CD8-positive, alpha-beta memory T cell (primary cell): ENCODE measurements around the gene ADORA1. TPM values are rescaled to one million over a fixed set of nuclear protein-coding genes. Genes with fewer than 3 reads are reported as not detected.

Source experiments
- CTCF ChIA-PET: fragments of 350-600 bp; sonication (Branson Sonifier 250); formaldehyde crosslinking; loops from one replicate; lab custom pipeline; 2021; ENCODE audit warnings: antibody characterized with exemption; lab: Charles Lee
- POLR2A ChIA-PET: fragments of 350-600 bp; sonication (Branson Sonifier 250); formaldehyde crosslinking; loops from one replicate; lab custom pipeline; 2021; ENCODE audit warnings: antibody characterized with exemption; lab: Charles Lee
- DNase-seq, 5 donors: peaks; one replicate each; pipeline versions ENCODE4 v3.0.0 to v3.0.0-alpha.2; 2020 to 2022; ENCODE audit warnings: mixed read lengths in 1 of 5
- H3K27ac ChIP-seq: one replicate; pipeline ENCODE4 v1.7.0; 2013; ENCODE audit warnings: low read depth, mild to moderate bottlenecking, low read length, moderate library complexity
- H3K27me3 ChIP-seq: 2 replicates; pipeline ENCODE4 v1.7.0; 2013; ENCODE audit warnings: low read length, mild to moderate bottlenecking; ENCODE audit not compliant: insufficient read depth, poor library complexity, severe bottlenecking
- H3K36me3 ChIP-seq: 2 replicates; pipeline ENCODE4 v1.7.0; 2013; ENCODE audit warnings: mild to moderate bottlenecking, low read length, moderate library complexity; ENCODE audit not compliant: insufficient read depth
- H3K4me1 ChIP-seq: 2 replicates; pipeline ENCODE4 v1.7.0; 2013; ENCODE audit warnings: mild to moderate bottlenecking, low read length, moderate library complexity; ENCODE audit not compliant: insufficient read depth
- H3K4me3 ChIP-seq: 2 replicates; pipeline ENCODE4 v1.7.0; 2013; ENCODE audit warnings: mild to moderate bottlenecking, low read length
- H3K9me3 ChIP-seq: 2 replicates; pipeline ENCODE4 v1.7.0; 2013; ENCODE audit warnings: mild to moderate bottlenecking, low read length
- H3K27ac Mint-ChIP-seq, 8 donors: one replicate each; pipeline ENCODE4 v1.8.0; 2020 to 2021; ENCODE audit warnings: mixed read lengths in 8 of 8, mild to moderate bottlenecking in 6 of 8, inconsistent platforms in 3 of 8, moderate library complexity in 3 of 8
- H3K27me3 Mint-ChIP-seq, 2 donors: one replicate each; pipeline ENCODE4 v1.8.0; 2020 to 2021; ENCODE audit warnings: mixed read lengths in 2 of 2, mild to moderate bottlenecking in 1 of 2, moderate library complexity in 1 of 2
- H3K36me3 Mint-ChIP-seq, 3 donors: one replicate each; pipeline ENCODE4 v1.8.0; 2020 to 2021; ENCODE audit warnings: mixed read lengths in 3 of 3, inconsistent platforms in 1 of 3, mild to moderate bottlenecking in 1 of 3
- H3K4me1 Mint-ChIP-seq, 3 donors: one replicate each; pipeline ENCODE4 v1.8.0; 2020 to 2021; ENCODE audit warnings: mixed read lengths in 3 of 3, inconsistent platforms in 1 of 3, mild to moderate bottlenecking in 1 of 3
- H3K4me3 Mint-ChIP-seq, 7 donors: one replicate each; pipeline ENCODE4 v1.8.0; 2020 to 2021; ENCODE audit warnings: mixed read lengths in 7 of 7, mild to moderate bottlenecking in 6 of 7, moderate library complexity in 4 of 7, inconsistent platforms in 2 of 7
- H3K9me3 Mint-ChIP-seq, 5 donors: one replicate each; pipeline ENCODE4 v1.8.0; 2020 to 2022; ENCODE audit warnings: mixed read lengths in 5 of 5, mild to moderate bottlenecking in 3 of 5, moderate library complexity in 2 of 5, inconsistent platforms in 1 of 5
- polyA plus RNA-seq: library from polyadenylated mRNA; unstranded; fragments of 300-500 nt; fragmentation: Illumina TruSeq; gene quantifications from one replicate; pipeline ENCODE4 v1.2.3, GENCODE V29; 2021
- total RNA-seq, 2 experiments: library from RNA; stranded (reverse); gene quantifications; one replicate each; pipeline ENCODE4 v1.2.3, GENCODE V29; 2021

Gene ADORA1
- total and polyA plus RNA-seq, 3 experiments from 2014 or later, result not detected

DNA sequence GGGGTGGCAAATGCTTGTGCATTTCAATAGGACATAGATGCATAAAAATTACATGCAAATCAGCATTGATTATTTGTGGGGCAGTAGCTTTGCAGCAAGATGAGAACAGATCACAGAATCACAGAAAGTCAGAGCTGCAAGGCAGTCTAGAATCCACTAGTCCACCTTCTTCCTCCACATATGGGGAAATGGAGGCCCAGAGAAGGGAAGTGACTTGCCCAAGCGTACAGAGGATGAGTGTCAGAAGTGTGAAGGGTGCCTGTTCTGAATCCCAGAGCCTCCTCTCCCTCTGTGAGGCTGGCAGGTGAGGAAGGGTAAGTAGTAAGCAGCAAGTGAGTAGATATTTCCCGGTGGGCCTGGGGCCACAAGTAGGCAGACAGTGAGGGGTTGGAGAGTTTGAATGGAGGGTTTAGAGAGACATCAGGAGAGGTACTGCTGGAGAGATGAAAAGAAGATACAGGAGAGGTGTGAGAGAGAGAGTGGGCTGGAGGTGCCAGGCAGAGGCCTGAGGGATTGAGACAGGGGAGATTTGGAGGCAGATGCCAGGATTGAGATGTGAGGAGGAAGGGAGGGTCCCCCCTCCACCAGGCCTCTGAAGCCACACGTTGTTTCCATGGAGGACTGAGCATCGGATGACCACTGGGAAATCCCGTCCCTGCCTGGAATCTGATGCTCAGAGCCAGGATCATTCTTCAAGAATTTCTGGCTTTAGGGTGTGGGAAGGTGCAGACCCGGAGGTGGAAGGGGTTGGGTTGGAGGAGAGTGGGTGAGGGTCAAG, 36.9 kb upstream of the ADORA1 start:
- POLR2A ChIA-PET, result no interaction called here
- no peaks in the 10 kb centered on the region for H3K4me1 Mint-ChIP-seq
- H3K36me3 Mint-ChIP-seq, result peaks cover 0 to 7% (median 0%) of the 10 kb centered on the region in 3 donors
- CTCF ChIA-PET, result no interaction called here
- DNase-seq, result no peak
- Histone ChIP-seq H3K9me3 (peaks cover 6% of the 10 kb centered on the region), H3K4me1 (no peaks in the 10 kb centered on the region), H3K27me3 (peaks cover 5% of the 10 kb centered on the region), H3K36me3 (no peaks in the 10 kb centered on the region), H3K4me3 (no peak overlapping the region), H3K27ac (no peak overlapping the region)
- H3K9me3 Mint-ChIP-seq, result peaks cover 13 to 17% (median 17%) of the 10 kb centered on the region in 5 donors
- H3K27ac Mint-ChIP-seq, result no peak overlapping the region
- H3K27me3 Mint-ChIP-seq, result peaks cover 14 to 46% of the 10 kb centered on the region in 2 donors
- H3K4me3 Mint-ChIP-seq, result no peak overlapping the region

- Histone ChIP-seq H3K27me3 (peaks cover 5% of the 10 kb centered on the region), H3K4me3 (no peak overlapping the region), H3K36me3 (no peaks in the 10 kb centered on the region), H3K4me1 (no peaks in the 10 kb centered on the region), H3K27ac (no peak overlapping the region), H3K9me3 (peaks cover 6% of the 10 kb centered on the region)
- H3K4me3 Mint-ChIP-seq, result no peak overlapping the region
- H3K36me3 Mint-ChIP-seq, result peaks cover 0 to 9% (median 0%) of the 10 kb centered on the region in 3 donors
- H3K27me3 Mint-ChIP-seq, result peaks cover 14 to 51% of the 10 kb centered on the region in 2 donors
- H3K4me1 Mint-ChIP-seq, result no peaks in the 10 kb centered on the region
- POLR2A ChIA-PET, result no interaction called here
- H3K27ac Mint-ChIP-seq, result no peak overlapping the region
- DNase-seq, result no peak
- peaks cover 15 to 23% (median 22%) of the 10 kb centered on the region in 5 donors for H3K9me3 Mint-ChIP-seq
- CTCF ChIA-PET, result no interaction called here
These were observed 36.4 kb upstream of the ADORA1 start for GRCh38 chr1:203091199-203091477.

GRCh38 chr1:203091761-203092330, 35.7 kb upstream of the ADORA1 start:
- Histone ChIP-seq H3K9me3 (peaks cover 6% of the 10 kb centered on the region), H3K36me3 (no peaks in the 10 kb centered on the region), H3K27me3 (peaks cover 5% of the 10 kb centered on the region), H3K4me1 (no peaks in the 10 kb centered on the region), H3K27ac (no peak overlapping the region), H3K4me3 (no peak overlapping the region)
- ChIA-PET POLR2A (no interaction called here), CTCF (no interaction called here)
- peaks cover 16 to 27% (median 23%) of the 10 kb centered on the region in 5 donors for H3K9me3 Mint-ChIP-seq
- DNase-seq, result no peak
- H3K4me3 Mint-ChIP-seq, result no peak overlapping the region
- peaks cover 14 to 55% of the 10 kb centered on the region in 2 donors for H3K27me3 Mint-ChIP-seq
- peak overlapping the region in 1 of 8 donors; percentile 48 for H3K27ac Mint-ChIP-seq
- no peaks in the 10 kb centered on the region for H3K4me1 Mint-ChIP-seq
- peaks cover 0 to 9% (median 0%) of the 10 kb centered on the region in 3 donors for H3K36me3 Mint-ChIP-seq

DNA sequence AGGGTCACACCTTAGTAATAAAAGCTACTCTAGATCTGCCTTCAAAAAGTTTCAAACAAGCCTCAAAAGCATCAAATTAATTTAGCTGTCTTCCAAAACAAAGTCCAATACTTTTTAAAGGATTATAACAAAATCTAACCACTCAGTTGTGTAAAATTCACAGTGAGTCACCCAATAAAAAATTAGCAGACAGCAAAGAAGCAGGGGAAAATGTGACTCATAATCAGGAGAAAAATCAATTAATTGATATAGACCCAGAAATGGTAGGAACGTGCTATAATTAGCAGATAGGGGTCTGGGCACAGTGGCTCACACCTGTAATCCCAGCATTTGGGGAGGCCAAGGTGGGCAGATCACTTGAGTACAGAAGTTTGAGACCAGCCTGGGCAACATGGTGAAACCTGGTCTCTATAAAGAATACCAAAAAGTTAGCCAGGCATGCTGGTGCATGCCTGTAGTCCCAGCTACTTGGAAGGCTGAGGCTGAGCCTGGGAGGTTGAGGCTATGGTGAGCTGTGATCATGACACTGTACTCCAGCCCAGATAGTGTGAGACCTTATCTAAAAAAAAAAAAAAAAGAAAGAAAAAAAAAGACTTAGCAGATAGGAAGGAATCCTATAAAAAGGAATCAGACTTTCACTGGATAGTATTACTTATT, 33.6 kb upstream of the ADORA1 start:
- Histone ChIP-seq H3K4me3 (no peak overlapping the region), H3K9me3 (peaks cover 6% of the 10 kb centered on the region), H3K27me3 (peaks cover 5% of the 10 kb centered on the region), H3K27ac (no peak overlapping the region), H3K36me3 (no peaks in the 10 kb centered on the region), H3K4me1 (no peaks in the 10 kb centered on the region)
- ChIA-PET CTCF (interaction anchor here (1.4 kb wide), 1 partner anchor 10 kb away, joined by 3 read pairs; no protein-coding TSS in a partner anchor), POLR2A (no interaction called here)
- H3K4me3 Mint-ChIP-seq, result no peak overlapping the region
- H3K36me3 Mint-ChIP-seq, result peaks cover 0 to 9% (median 0%) of the 10 kb centered on the region in 3 donors
- H3K27me3 Mint-ChIP-seq, result peaks cover 17 to 44% of the 10 kb centered on the region in 2 donors
- peaks cover 19 to 30% (median 28%) of the 10 kb centered on the region in 5 donors for H3K9me3 Mint-ChIP-seq
- H3K4me1 Mint-ChIP-seq, result no peaks in the 10 kb centered on the region
- no peak overlapping the region for H3K27ac Mint-ChIP-seq
- no peak for DNase-seq

- Histone ChIP-seq H3K27me3 (peaks cover 5% of the 10 kb centered on the region), H3K27ac (no peak overlapping the region), H3K4me3 (no peak overlapping the region), H3K4me1 (no peaks in the 10 kb centered on the region), H3K36me3 (no peaks in the 10 kb centered on the region), H3K9me3 (peaks cover 6% of the 10 kb centered on the region)
- peaks cover 19 to 30% (median 28%) of the 10 kb centered on the region in 5 donors for H3K9me3 Mint-ChIP-seq
- H3K27ac Mint-ChIP-seq, result no peak overlapping the region
- no peak for DNase-seq
- ChIA-PET CTCF (no interaction called here), POLR2A (no interaction called here)
- H3K36me3 Mint-ChIP-seq, result peaks cover 0 to 9% (median 0%) of the 10 kb centered on the region in 3 donors
- H3K27me3 Mint-ChIP-seq, result peaks cover 17 to 55% of the 10 kb centered on the region in 2 donors
- H3K4me1 Mint-ChIP-seq, result no peaks in the 10 kb centered on the region
- H3K4me3 Mint-ChIP-seq, result no peak overlapping the region
These were observed 32.4 kb upstream of the ADORA1 start for GRCh38 chr1:203095061-203095690.

- no peak for DNase-seq
These were observed 31.0 kb upstream of the ADORA1 start for GRCh38 chr1:203096566-203096965.

DNA sequence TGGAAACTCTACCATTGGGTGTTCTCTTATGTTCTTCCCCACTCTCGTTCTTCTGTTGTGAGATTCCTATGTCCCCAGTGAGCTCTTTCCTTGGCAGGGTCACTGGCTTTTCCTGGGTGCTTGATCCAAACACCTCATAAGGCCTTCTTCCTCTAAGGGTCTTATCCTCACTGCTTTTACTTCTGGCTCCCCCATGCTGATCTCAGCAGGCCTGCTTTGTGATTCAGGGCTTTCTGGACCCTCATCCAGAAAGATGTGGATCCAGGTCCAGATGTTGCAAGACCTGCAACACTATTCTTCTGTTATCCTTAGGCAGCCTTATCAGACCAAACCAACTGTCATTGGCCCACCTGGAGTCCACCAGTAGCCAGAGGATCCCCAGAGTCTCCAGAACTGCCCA, 30.5 kb upstream of the ADORA1 start:
- H3K4me3 ChIP-seq, result no peak overlapping the region
- no peaks in the 10 kb centered on the region for H3K27me3 ChIP-seq
- no peaks in the 10 kb centered on the region for H3K4me1 ChIP-seq
- ChIA-PET CTCF (no interaction called here), POLR2A (no interaction called here)
- H3K27ac ChIP-seq, result no peak overlapping the region
- Mint-ChIP-seq H3K36me3 (peaks cover 0 to 9% (median 0%) of the 10 kb centered on the region in 3 donors), H3K27me3 (peaks cover 13 to 48% of the 10 kb centered on the region in 2 donors), H3K27ac (no peak overlapping the region), H3K4me3 (no peak overlapping the region), H3K4me1 (no peaks in the 10 kb centered on the region), H3K9me3 (peaks cover 19 to 30% (median 28%) of the 10 kb centered on the region in 5 donors)
- H3K36me3 ChIP-seq, result no peaks in the 10 kb centered on the region
- no peak for DNase-seq
- H3K9me3 ChIP-seq, result peaks cover 6% of the 10 kb centered on the region

More at GRCh38 chr1:203096566-203096965, 31.0 kb upstream of the ADORA1 start:
- H3K9me3 Mint-ChIP-seq, result peaks cover 19 to 30% (median 28%) of the 10 kb centered on the region in 5 donors
- H3K36me3 Mint-ChIP-seq, result peaks cover 0 to 9% (median 0%) of the 10 kb centered on the region in 3 donors
- no peak overlapping the region for H3K4me3 Mint-ChIP-seq
- H3K9me3 ChIP-seq, result peaks cover 6% of the 10 kb centered on the region
- H3K27me3 Mint-ChIP-seq, result peaks cover 15 to 52% of the 10 kb centered on the region in 2 donors
- H3K4me1 ChIP-seq, result no peaks in the 10 kb centered on the region
- no peaks in the 10 kb centered on the region for H3K4me1 Mint-ChIP-seq
- H3K36me3 ChIP-seq, result no peaks in the 10 kb centered on the region
- ChIA-PET POLR2A (no interaction called here), CTCF (no interaction called here)
- no peak overlapping the region for H3K27ac Mint-ChIP-seq
- peaks cover 2% of the 10 kb centered on the region for H3K27me3 ChIP-seq
- H3K27ac ChIP-seq, result no peak overlapping the region
- no peak overlapping the region for H3K4me3 ChIP-seq
